ENCODE results near the gene ABLIM2. TPM values are rescaled to one million over a fixed set of nuclear protein-coding genes. Genes with fewer than 3 reads are reported as not detected.

The ABLIM2 gene
- total and polyA plus RNA-seq, 2 of the 8 experiments (the other 6 are each of a cell fraction or from before 2014, with no cell fraction given) = 2.8 to 3.0 TPM

- Histone ChIP-seq H3K4me2 (ENCODE audit: insufficient read depth in 1 of 2, low read depth in 2 of 2, low read length in 2 of 2) (no peak overlapping the region), H2AFZ (ENCODE audit: low read length) (no peak overlapping the region), H3K4me3 (ENCODE audit: extremely low read depth in 1 of 4, insufficient read depth in 2 of 4, low read depth in 3 of 4, low read length in 4 of 4) (no peak overlapping the region), H3K9ac (replicated peaks in 1 of 4; ENCODE audit: extremely low read depth in 1 of 4, low read depth in 3 of 4, low read length in 3 of 4) (no peak overlapping the region), H4K8ac (ENCODE audit: extremely low read depth, insufficient read depth, low read length) (no peak overlapping the region), H3K36me3 (ENCODE audit: control insufficient read depth in 2 of 4, insufficient read depth in 4 of 4, low read length in 3 of 4) (no peaks in the 10 kb centered on the region), H2BK5ac (ENCODE audit: low read depth, low read length) (no peak overlapping the region), H3K27ac (ENCODE audit: low read depth, low read length) (no peak overlapping the region), H3K4me1 (replicated peaks in 1 of 4; ENCODE audit: control insufficient read depth in 3 of 4, insufficient read depth in 4 of 4, low read length in 3 of 4) (peaks cover 0 to 17% (median 2%) of the 10 kb centered on the region in 4 experiments; a peak in 6 of 7 replicates), H3K23me2 (ENCODE audit: low read depth, low read length) (peaks cover 2% of the 10 kb centered on the region; the same call in 1 of the 2 replicates), H4K20me1 (replicated peaks in 1 of 2; ENCODE audit: control insufficient read depth in 1 of 2, insufficient read depth in 2 of 2, low read length in 2 of 2) (no peaks in the 10 kb centered on the region), H2BK12ac (ENCODE audit: low read depth, low read length) (no peak overlapping the region), H2BK120ac (replicated peaks; ENCODE audit: low read depth, low read length) (no peak overlapping the region), H3K79me1 (ENCODE audit: low read depth, low read length) (no peaks in the 10 kb centered on the region), H3K27me3 (replicated peaks in 1 of 4; ENCODE audit: control insufficient read depth in 3 of 4, extremely low read depth in 1 of 4, insufficient read depth in 3 of 4, low read length in 3 of 4) (no peaks in the 10 kb centered on the region; a peak in 1 of 7 replicates), H2AK5ac (ENCODE audit: low read depth, low read length) (peak overlapping the region; percentile 66; the same call in 1 of the 2 replicates), H3K18ac (ENCODE audit: extremely low read depth, low read length) (no peak overlapping the region), H2BK20ac (ENCODE audit: low read length) (peak overlapping the region; percentile 16; the same call in 1 of the 2 replicates), H3K9me3 (ENCODE audit: insufficient read depth in 2 of 2, low read depth in 1 of 2, low read length in 1 of 2) (no peaks in the 10 kb centered on the region; a peak in 1 of 4 replicates), H3K4ac (replicated peaks; ENCODE audit: insufficient read length, low read depth, low read length) (no peak overlapping the region), H4K91ac (replicated peaks; ENCODE audit: insufficient read length, low read length) (no peak overlapping the region), H3K14ac (ENCODE audit: insufficient read length) (no peak overlapping the region), H3K56ac (replicated peaks; ENCODE audit: insufficient read length, low read depth, low read length) (no peak overlapping the region), H4K5ac (ENCODE audit: insufficient read length, low read depth, low read length) (no peak overlapping the region), H3K23ac (ENCODE audit: insufficient read length) (no peak overlapping the region), H2BK15ac (ENCODE audit: low read length) (no peak overlapping the region), H3K79me2 (ENCODE audit: control insufficient read depth in 1 of 2, insufficient read depth in 2 of 2, low read length in 2 of 2) (no peaks in the 10 kb centered on the region)
- 86% methylated on average over 16 of the region's 16 CpGs; no CpG with 5 or more reads in 1 of the 2 experiments for WGBS, 2 experiments (ENCODE audit: extremely low coverage in 1 of 2, insufficient coverage in 1 of 2, insufficient read length in 1 of 2, insufficient replicate concordance in 2 of 2, low coverage in 1 of 2, low lambda C conversion rate in 2 of 2, missing lambda C conversion rate in 1 of 2)
- no peak for FAIRE-seq
- TF ChIP-seq CTCF (IDR thresholded peaks at IDR 0.05; ENCODE audit: control extremely low read depth in 1 of 3, insufficient read depth in 1 of 3, low read depth in 1 of 3, low read length in 3 of 3) = no peak
- no peak for TF ChIP-seq JUND (IDR thresholded peaks at IDR 0.05; ENCODE audit: low read length)
- no peak for TF ChIP-seq KDM5A (IDR thresholded peaks at IDR 0.05; ENCODE audit: low read length)
- no peak for TF ChIP-seq TAF7 (optimal IDR thresholded peaks at IDR 0.05; ENCODE audit: borderline replicate concordance, low read depth, low read length)
- DNase-seq (ENCODE audit: low read depth in 1 of 2, low spot score in 2 of 2) = no peak
- CTCF ChIA-PET (ENCODE audit: partially characterized antibody) = interaction anchor here (0.7 to 3.0 kb wide), 13 partner anchors 9 to 198 kb away, joined by 3 to 10 read pairs (median 4); no protein-coding TSS in a partner anchor
- POLR2A ChIA-PET (ENCODE audit: partially characterized antibody) = interaction anchor here (1.3 kb wide), 1 partner anchor 30 kb away, joined by 4 read pairs; no protein-coding TSS in a partner anchor
Measured at GRCh38 chr4:7968262-7968896, 190.2 kb downstream of the ABLIM2 start.

Data from H1 (cell line).